A549 (cell line): ENCODE data around the gene C2CD3. TPM values are rescaled to one million over a fixed set of nuclear protein-coding genes. Genes with fewer than 3 reads are reported as not detected.

Experiments used
- ATAC-seq, 2 experiments: fragments of 200-7000 bp in 1 of 2; fragments of >200 bp in 1 of 2; cut with Nextera tagmentation in 1 of 2; cut with Tn5 transposase in 1 of 2; 3 replicates each; pipeline versions ENCODE4 v1.8.0 to v1.9.1; 2018 to 2020; ENCODE audit warnings: mild to moderate bottlenecking in 1 of 2, moderate library complexity in 1 of 2
- CTCF ChIA-PET: fragments of 300-600 bp; sonication (Branson Sonifier 250); formaldehyde crosslinking; extraction: SDS; loops from one replicate; lab custom pipeline; 2021; ENCODE audit warnings: antibody characterized with exemption, inconsistent platforms; lab: Yijun Ruan, JAX
- POLR2A ChIA-PET: fragments of 350-600 bp; formaldehyde crosslinking; extraction: SDS; loops from one replicate; lab custom pipeline; 2021; ENCODE audit warnings: antibody characterized with exemption, inconsistent platforms; lab: Yijun Ruan, JAX
- DNase-seq, 2 experiments: peaks; one replicate each; pipeline versions ENCODE4 v3.0.0 to v3.0.0-alpha.2; 2011 to 2016; ENCODE audit warnings: low read depth in 1 of 2, low spot score in 1 of 2
- FAIRE-seq: peaks from 2 replicates; lab custom pipeline; 2011; peaks lifted over from hg19 to GRCh38; lab: Jason Lieb, UNC
- H3K27ac ChIP-seq, 2 experiments: fragments of >200 bp; sonication (Bioruptor Twin); formaldehyde crosslinking; 3 replicates each; pipeline ENCODE4 v1.5.1; 2016 to 2017
- H3K4me1 ChIP-seq: fragments of >200 bp; sonication (Bioruptor Twin); formaldehyde crosslinking; 3 replicates; pipeline ENCODE4 v1.6.1; 2016
- H3K4me2 ChIP-seq: fragments of >200 bp; sonication (Bioruptor Twin); formaldehyde crosslinking; 3 replicates; pipeline ENCODE4 v1.6.1; 2016
- H3K4me3 ChIP-seq: fragments of >200 bp; sonication (Bioruptor Twin); formaldehyde crosslinking; 3 replicates; pipeline ENCODE4 v1.5.1; 2016
- H3K9me3 ChIP-seq: fragments of >200 bp; sonication (Bioruptor Twin); formaldehyde crosslinking; 3 replicates; pipeline ENCODE4 v1.6.1; 2016
- BHLHE40 ChIP-seq: IDR thresholded peaks from 2 replicates; pipeline ENCODE4 v1.6.1; 2012; ENCODE audit warnings: low read depth, low read length, inconsistent platforms
- CBX2 ChIP-seq: fragments of 200-600 bp; sonication (generic); IDR thresholded peaks from 2 replicates; pipeline ENCODE4 v1.6.1; 2016; ENCODE audit warnings: low read depth, mild to moderate bottlenecking, borderline replicate concordance
- CEBPB ChIP-seq, 2 experiments: fragments of >200 bp in 1 of 2; sonication (Bioruptor Twin) in 1 of 2; formaldehyde crosslinking in 1 of 2; IDR thresholded peaks; 2 replicates each; pipeline ENCODE4 v1.6.1; 2012 to 2016
- CHD2 ChIP-seq: fragments of 150-350 bp; IDR thresholded peaks from 2 replicates; pipeline ENCODE4 v1.6.1; 2014; ENCODE audit warnings: low read length; ENCODE audit not compliant: partially characterized antibody
- EHF ChIP-seq: fragments of 250-450 bp; sonication (Bioruptor Pico); IDR thresholded peaks from 2 replicates; pipeline ENCODE4 v1.5.0; 2020; ENCODE audit warnings: mild to moderate bottlenecking
- EHMT2 ChIP-seq: fragments of 200-600 bp; sonication (generic); IDR thresholded peaks from 2 replicates; pipeline ENCODE4 v1.6.1; 2016; ENCODE audit warnings: antibody characterized with exemption, low read depth, mild to moderate bottlenecking, moderate library complexity
- ESRRA ChIP-seq: fragments of 150-350 bp; IDR thresholded peaks from 2 replicates; pipeline ENCODE4 v1.6.1; 2014; ENCODE audit warnings: mild to moderate bottlenecking, low read length, borderline replicate concordance
- FOXS1 ChIP-seq: fragments of 250-450 bp; sonication (Bioruptor Pico); IDR thresholded peaks from 2 replicates; pipeline ENCODE4 v1.5.0; 2020; ENCODE audit warnings: mild to moderate bottlenecking, moderate library complexity
- GATA3 ChIP-seq: IDR thresholded peaks from 2 replicates; pipeline ENCODE4 v1.6.1; 2012; ENCODE audit warnings: borderline replicate concordance
- HEYL ChIP-seq: fragments of 250-450 bp; sonication (Bioruptor Pico); IDR thresholded peaks from 2 replicates; pipeline ENCODE4 v1.8.0; 2021; ENCODE audit warnings: mild to moderate bottlenecking, moderate library complexity
- HMGXB4 ChIP-seq: fragments of 250-450 bp; sonication (Bioruptor Pico); IDR thresholded peaks from 2 replicates; pipeline ENCODE4 v1.5.0; 2021; ENCODE audit warnings: mild to moderate bottlenecking, moderate library complexity, borderline replicate concordance
- HOXA7 ChIP-seq: fragments of 250-450 bp; sonication (Bioruptor Pico); IDR thresholded peaks from 2 replicates; pipeline ENCODE4 v1.5.0; 2020; ENCODE audit warnings: mild to moderate bottlenecking, moderate library complexity
- KDM1A ChIP-seq: fragments of 200-600 bp; sonication (generic); IDR thresholded peaks from 2 replicates; pipeline ENCODE4 v1.6.1; 2016; ENCODE audit warnings: low read depth, mild to moderate bottlenecking
- KDM5A ChIP-seq: fragments of 200-600 bp; sonication (generic); IDR thresholded peaks from 2 replicates; pipeline ENCODE4 v1.6.1; 2016; ENCODE audit warnings: antibody characterized with exemption, mild to moderate bottlenecking
- MAFK ChIP-seq: fragments of 450-650 bp; IDR thresholded peaks from 2 replicates; pipeline ENCODE4 v1.6.1; 2014; ENCODE audit not compliant: partially characterized antibody
- MAZ ChIP-seq: fragments of 150-350 bp; IDR thresholded peaks from 2 replicates; pipeline ENCODE4 v1.6.1; 2014; ENCODE audit warnings: antibody characterized with exemption, low read depth, low read length, borderline replicate concordance
- NFE2L2 ChIP-seq: fragments of 150-350 bp; conservative IDR thresholded peaks from 2 replicates; pipeline ENCODE4 v1.6.1; 2014; ENCODE audit warnings: low read length
- NR3C1 ChIP-seq: fragments of >200 bp; sonication (Bioruptor Twin); formaldehyde crosslinking; IDR thresholded peaks from 3 replicates; pipeline ENCODE4 v1.6.1; 2017
- PHF8 ChIP-seq: fragments of 200-600 bp; sonication (generic); IDR thresholded peaks from 2 replicates; pipeline ENCODE4 v1.6.1; 2016; ENCODE audit warnings: low read depth, mild to moderate bottlenecking, antibody characterized with exemption, moderate library complexity, borderline replicate concordance
- POLR2AphosphoS2 ChIP-seq: conservative IDR thresholded peaks from 2 replicates; pipeline ENCODE4 v1.6.1; 2012; ENCODE audit warnings: low read length, improper control_type of control experiment, inconsistent platforms
- RAD21 ChIP-seq, 2 experiments: fragments of >200 bp in 1 of 2; sonication (Bioruptor Twin) in 1 of 2; formaldehyde crosslinking in 1 of 2; IDR thresholded peaks in 1 of 2; conservative IDR thresholded peaks in 1 of 2; 2 replicates in 1 of 2; 3 replicates in 1 of 2; pipeline ENCODE4 v1.6.1; 2012 to 2018; ENCODE audit warnings: inconsistent platforms in 1 of 2
- RNF2 ChIP-seq: fragments of 200-600 bp; sonication (generic); IDR thresholded peaks from 2 replicates; pipeline ENCODE4 v1.6.1; 2016; ENCODE audit warnings: low read depth, mild to moderate bottlenecking, antibody characterized with exemption, moderate library complexity, borderline replicate concordance
- USF2 ChIP-seq: fragments of 450-650 bp; IDR thresholded peaks from 2 replicates; pipeline ENCODE4 v1.6.1; 2014; ENCODE audit warnings: antibody characterized with exemption
- ZNF302 ChIP-seq: fragments of 250-450 bp; sonication (Bioruptor Pico); IDR thresholded peaks from 2 replicates; pipeline ENCODE4 v1.9.0; 2021; ENCODE audit warnings: inconsistent platforms, mild to moderate bottlenecking, moderate library complexity
- ZSCAN20 ChIP-seq: fragments of 250-450 bp; sonication (Bioruptor Pico); IDR thresholded peaks from 2 replicates; pipeline ENCODE4 v1.8.0; 2022; ENCODE audit warnings: mild to moderate bottlenecking, moderate library complexity
- WGBS: methylation state at CpG from one replicate; pipeline ENCODE4 v1.1.6; 2017; ENCODE audit errors: missing lambda C conversion rate; 5-methylcytosine and 5-hydroxymethylcytosine counted together
- polyA plus RNA-seq, 4 experiments: library from polyadenylated mRNA; depleted of rRNA in 3 of 4; stranded (reverse); fragments of >200 nt; fragmentation: RNase III in 1 of 4; extraction: RNeasy Plus Mini Kit Qiagen cat#74134 plus additional on column Dnase treatment in 1 of 4; gene quantifications; 2 replicates in 3 of 4; 3 replicates in 1 of 4; pipeline ENCODE4 v1.2.3, GENCODE V29; 2011 to 2017

C2CD3 gene
- polyA plus RNA-seq, 2 of the 4 experiments (the other 2 are of a cell fraction): 15.2 to 19.8 TPM

GRCh38 chr11:73995247-73995646 is 175.6 kb downstream of the C2CD3 start:
- FAIRE-seq: no peak
- no peak for TF ChIP-seq BHLHE40
- no peak for TF ChIP-seq MAZ
- H3K4me1 ChIP-seq: no peaks in the 10 kb centered on the region
- ChIA-PET CTCF (no interaction called here), POLR2A (no interaction called here)
- no peak overlapping the region for H3K4me2 ChIP-seq
- no peak for DNase-seq
- H3K9me3 ChIP-seq: no peaks in the 10 kb centered on the region
- no peak overlapping the region for H3K4me3 ChIP-seq
- whole genome bisulfite sequencing: 59% methylated on average over 2 of the region's 2 CpGs
- ATAC-seq: peak in 1 of 2 experiments; percentile 25; a peak in 1 of 6 replicates
- no peak overlapping the region for H3K27ac ChIP-seq

DNA sequence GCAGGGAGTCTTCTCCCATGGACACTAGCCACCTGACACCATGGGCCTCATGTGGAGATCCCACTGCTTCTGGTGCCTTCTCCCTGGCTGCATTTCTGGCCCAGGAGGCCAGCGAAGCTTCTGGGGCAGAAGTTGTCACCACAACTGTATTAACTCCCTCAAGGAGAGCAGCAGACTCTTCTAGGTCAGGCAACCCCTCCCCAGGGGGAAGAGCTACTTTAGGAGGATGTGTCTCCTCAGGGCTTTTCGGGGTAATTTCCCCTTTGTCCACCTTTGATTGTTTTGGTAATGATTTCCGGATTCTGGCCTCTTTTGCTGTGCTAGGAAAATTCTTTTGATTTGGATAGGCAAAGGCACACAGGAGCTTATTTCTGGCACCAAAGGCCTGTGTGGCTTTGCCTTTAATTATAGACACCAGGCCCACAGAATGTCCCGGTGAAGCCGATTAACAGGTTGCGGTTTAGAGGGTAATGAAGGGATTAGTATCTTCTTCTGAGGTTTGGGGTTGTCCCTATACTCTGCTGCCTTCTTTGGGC is 179.3 kb downstream of the C2CD3 start:
- no peak for DNase-seq

DNA sequence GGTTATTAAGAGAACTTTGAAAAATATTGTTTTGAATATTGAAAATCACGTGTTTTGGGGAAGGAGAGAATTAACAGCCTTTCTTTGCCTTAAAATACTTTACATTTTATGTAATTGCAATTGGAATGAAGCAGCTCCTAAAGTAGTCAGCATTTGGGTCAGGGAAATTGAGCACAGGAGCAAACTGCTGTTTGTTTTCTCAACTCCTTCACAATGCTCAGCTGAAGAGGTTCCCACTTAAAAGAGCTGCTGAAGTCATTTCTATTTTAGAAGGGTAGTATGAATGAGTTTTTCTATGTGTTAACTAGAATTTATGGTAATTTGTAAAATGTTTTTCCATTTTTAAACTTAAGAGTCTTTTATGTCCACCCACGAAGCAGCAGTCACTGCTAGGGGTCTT is 180.1 kb downstream of the C2CD3 start:
- Histone ChIP-seq H3K27ac (no peak overlapping the region), H3K4me2 (no peak overlapping the region), H3K9me3 (no peaks in the 10 kb centered on the region), H3K4me3 (no peak overlapping the region), H3K4me1 (no peaks in the 10 kb centered on the region)
- DNase-seq (no peak), FAIRE-seq (no peak), ATAC-seq (no peak)
- TF ChIP-seq KDM1A (no peak), NR3C1 (no peak), CBX2 (no peak), USF2 (no peak), HEYL (CRISPR knock-in tag) (no peak), HMGXB4 (no peak), CEBPB (IDR thresholded peaks at IDR 0.05) (no peak), HOXA7 (no peak), BHLHE40 (no peak), EHMT2 (no peak), RNF2 (no peak)
- WGBS: 51% methylated on average over 2 of the region's 2 CpGs
- CTCF ChIA-PET: interaction anchor here (1.5 kb wide), 1 partner anchor 17 kb away, joined by 4 read pairs; no protein-coding TSS in a partner anchor
- POLR2A ChIA-PET: no interaction called here

More for the DNA sequence above, 179.3 kb downstream of the C2CD3 start:
- H3K27ac ChIP-seq: no peak overlapping the region
- WGBS: 93% methylated on average over 6 of the region's 6 CpGs
- no peak for FAIRE-seq
- no peak overlapping the region for H3K4me2 ChIP-seq
- POLR2A ChIA-PET: no interaction called here
- no peaks in the 10 kb centered on the region for H3K9me3 ChIP-seq
- ATAC-seq: no peak
- CTCF ChIA-PET: interaction anchor here (0.6 to 1.3 kb wide), 3 partner anchors 17 to 502 kb away, joined by 3 to 4 read pairs (median 3); partner anchors contain the start of gene LIPT2
- TF ChIP-seq FOXS1 (CRISPR knock-in tag): no peak
- TF ChIP-seq CHD2: no peak
- no peak for TF ChIP-seq EHF (CRISPR knock-in tag)
- TF ChIP-seq HEYL (CRISPR knock-in tag): no peak
- TF ChIP-seq HMGXB4: no peak
- TF ChIP-seq KDM5A: no peak
- no peak for TF ChIP-seq ESRRA
- no peak for TF ChIP-seq ZNF302
- TF ChIP-seq RAD21 (conservative IDR thresholded peaks at IDR 0.05 in 1 of 2, IDR thresholded peaks at IDR 0.05 in 1 of 2): no peak
- no peak for TF ChIP-seq RNF2
- no peak for TF ChIP-seq ZSCAN20 (CRISPR knock-in tag)
- no peak for TF ChIP-seq MAFK
- TF ChIP-seq GATA3: no peak
- no peak for TF ChIP-seq PHF8
- no peak for TF ChIP-seq POLR2AphosphoS2
- TF ChIP-seq NFE2L2: no peak
- no peak overlapping the region for H3K4me3 ChIP-seq
- H3K4me1 ChIP-seq: no peaks in the 10 kb centered on the region
